Measurements from ENCODE around the gene SLC49A3.

DNA sequence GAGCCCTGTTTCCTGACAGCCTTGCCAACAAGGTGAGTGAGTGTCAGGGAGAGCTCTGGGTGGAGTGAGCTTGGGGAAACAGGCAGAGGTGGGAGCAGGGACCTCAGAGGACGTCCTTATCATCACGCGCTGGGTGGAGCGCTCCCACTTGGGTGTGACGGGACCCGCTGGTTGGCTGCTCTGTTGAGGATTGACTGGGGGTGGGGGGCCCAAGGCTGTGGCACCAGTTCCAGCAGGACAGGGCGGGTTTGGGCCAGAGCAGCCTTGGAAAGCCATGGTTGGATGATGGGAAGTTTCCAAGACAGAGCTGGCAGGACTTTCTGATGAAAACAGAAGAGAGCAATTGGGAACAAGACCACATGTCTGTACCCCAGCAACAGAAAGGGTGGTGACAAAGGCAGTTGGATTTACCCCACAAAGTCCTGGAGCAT is 13.7 kb upstream of the SLC49A3 start:
- TF ChIP-seq SIN3A (IDR thresholded peaks at IDR 0.05; ENCODE audit: low read depth), result no peak
- no peak for TF ChIP-seq EZH2phosphoT487 (IDR thresholded peaks at IDR 0.05; ENCODE audit: borderline replicate concordance)
- TF ChIP-seq, protein P1, sequence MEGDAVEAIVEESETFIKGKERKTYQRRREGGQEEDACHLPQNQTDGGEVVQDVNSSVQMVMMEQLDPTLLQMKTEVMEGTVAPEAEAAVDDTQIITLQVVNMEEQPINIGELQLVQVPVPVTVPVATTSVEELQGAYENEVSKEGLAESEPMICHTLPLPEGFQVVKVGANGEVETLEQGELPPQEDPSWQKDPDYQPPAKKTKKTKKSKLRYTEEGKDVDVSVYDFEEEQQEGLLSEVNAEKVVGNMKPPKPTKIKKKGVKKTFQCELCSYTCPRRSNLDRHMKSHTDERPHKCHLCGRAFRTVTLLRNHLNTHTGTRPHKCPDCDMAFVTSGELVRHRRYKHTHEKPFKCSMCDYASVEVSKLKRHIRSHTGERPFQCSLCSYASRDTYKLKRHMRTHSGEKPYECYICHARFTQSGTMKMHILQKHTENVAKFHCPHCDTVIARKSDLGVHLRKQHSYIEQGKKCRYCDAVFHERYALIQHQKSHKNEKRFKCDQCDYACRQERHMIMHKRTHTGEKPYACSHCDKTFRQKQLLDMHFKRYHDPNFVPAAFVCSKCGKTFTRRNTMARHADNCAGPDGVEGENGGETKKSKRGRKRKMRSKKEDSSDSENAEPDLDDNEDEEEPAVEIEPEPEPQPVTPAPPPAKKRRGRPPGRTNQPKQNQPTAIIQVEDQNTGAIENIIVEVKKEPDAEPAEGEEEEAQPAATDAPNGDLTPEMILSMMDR (IDR thresholded peaks at IDR 0.05 in 2 of 3, conservative IDR thresholded peaks at IDR 0.05 in 1 of 3; ENCODE audit: borderline replicate concordance in 1 of 3, insufficient read depth in 1 of 3, low read depth in 2 of 3, low read length in 2 of 3), result no peak
- no peak for TF ChIP-seq RAD21 (IDR thresholded peaks at IDR 0.05; ENCODE audit: low read depth)
- TF ChIP-seq POLR2A (IDR thresholded peaks at IDR 0.05; ENCODE audit: borderline replicate concordance, extremely low read depth, insufficient read depth, insufficient read length), result no peak
- no peak for TF ChIP-seq POLR2AphosphoS5 (IDR thresholded peaks at IDR 0.05; ENCODE audit: low read depth, low read length)
- no peak for TF ChIP-seq FOSL1 (IDR thresholded peaks at IDR 0.05; ENCODE audit: low read depth)
- no peak for TF ChIP-seq ZNF274 (IDR thresholded peaks at IDR 0.05; ENCODE audit: low read depth, low read length)
- TF ChIP-seq, protein P2, sequence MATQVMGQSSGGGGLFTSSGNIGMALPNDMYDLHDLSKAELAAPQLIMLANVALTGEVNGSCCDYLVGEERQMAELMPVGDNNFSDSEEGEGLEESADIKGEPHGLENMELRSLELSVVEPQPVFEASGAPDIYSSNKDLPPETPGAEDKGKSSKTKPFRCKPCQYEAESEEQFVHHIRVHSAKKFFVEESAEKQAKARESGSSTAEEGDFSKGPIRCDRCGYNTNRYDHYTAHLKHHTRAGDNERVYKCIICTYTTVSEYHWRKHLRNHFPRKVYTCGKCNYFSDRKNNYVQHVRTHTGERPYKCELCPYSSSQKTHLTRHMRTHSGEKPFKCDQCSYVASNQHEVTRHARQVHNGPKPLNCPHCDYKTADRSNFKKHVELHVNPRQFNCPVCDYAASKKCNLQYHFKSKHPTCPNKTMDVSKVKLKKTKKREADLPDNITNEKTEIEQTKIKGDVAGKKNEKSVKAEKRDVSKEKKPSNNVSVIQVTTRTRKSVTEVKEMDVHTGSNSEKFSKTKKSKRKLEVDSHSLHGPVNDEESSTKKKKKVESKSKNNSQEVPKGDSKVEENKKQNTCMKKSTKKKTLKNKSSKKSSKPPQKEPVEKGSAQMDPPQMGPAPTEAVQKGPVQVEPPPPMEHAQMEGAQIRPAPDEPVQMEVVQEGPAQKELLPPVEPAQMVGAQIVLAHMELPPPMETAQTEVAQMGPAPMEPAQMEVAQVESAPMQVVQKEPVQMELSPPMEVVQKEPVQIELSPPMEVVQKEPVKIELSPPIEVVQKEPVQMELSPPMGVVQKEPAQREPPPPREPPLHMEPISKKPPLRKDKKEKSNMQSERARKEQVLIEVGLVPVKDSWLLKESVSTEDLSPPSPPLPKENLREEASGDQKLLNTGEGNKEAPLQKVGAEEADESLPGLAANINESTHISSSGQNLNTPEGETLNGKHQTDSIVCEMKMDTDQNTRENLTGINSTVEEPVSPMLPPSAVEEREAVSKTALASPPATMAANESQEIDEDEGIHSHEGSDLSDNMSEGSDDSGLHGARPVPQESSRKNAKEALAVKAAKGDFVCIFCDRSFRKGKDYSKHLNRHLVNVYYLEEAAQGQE (IDR thresholded peaks at IDR 0.05; ENCODE audit: low read depth), result no peak
- TF ChIP-seq, protein P3, sequence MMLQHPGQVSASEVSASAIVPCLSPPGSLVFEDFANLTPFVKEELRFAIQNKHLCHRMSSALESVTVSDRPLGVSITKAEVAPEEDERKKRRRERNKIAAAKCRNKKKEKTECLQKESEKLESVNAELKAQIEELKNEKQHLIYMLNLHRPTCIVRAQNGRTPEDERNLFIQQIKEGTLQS (IDR thresholded peaks at IDR 0.05), result no peak
- TF ChIP-seq YY1 (IDR thresholded peaks at IDR 0.05; ENCODE audit: extremely low read depth, insufficient replicate concordance, low read depth, low read length), result no peak
- no peak for TF ChIP-seq EZH2 (IDR thresholded peaks at IDR 0.05)

All from HCT116 (cell line).